Stimulated activated CD8-positive, alpha-beta memory T cell treated with anti-CD3 and anti-CD28 coated beads, Interleukin-7, amount 100 ng/mL, for 24 hours (primary cell): ENCODE data around the gene EFNA3.

ENCODE experiments used
- DNase-seq: peaks from one replicate; pipeline ENCODE4 v3.0.0-alpha.2; 2020; ENCODE audit warnings: low read depth

The EFNA3 gene

DNA sequence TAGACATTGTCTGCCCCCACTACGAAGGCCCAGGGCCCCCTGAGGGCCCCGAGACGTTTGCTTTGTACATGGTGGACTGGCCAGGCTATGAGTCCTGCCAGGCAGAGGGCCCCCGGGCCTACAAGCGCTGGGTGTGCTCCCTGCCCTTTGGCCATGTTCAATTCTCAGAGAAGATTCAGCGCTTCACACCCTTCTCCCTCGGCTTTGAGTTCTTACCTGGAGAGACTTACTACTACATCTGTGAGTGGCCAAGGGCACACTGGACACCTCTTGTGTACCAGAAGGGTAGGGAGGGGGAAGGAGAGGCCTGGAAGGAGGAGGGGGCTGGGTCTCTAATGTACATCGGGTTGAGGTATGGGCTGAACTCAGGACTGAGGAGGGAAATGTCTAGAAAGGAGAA is 11.9 kb upstream of the EFNA3 start:
- DNase-seq, result no peak

- DNase-seq, result no peak
These were observed 10.0 kb upstream of the EFNA3 start for GRCh38 chr1:155068599-155068998.

DNA sequence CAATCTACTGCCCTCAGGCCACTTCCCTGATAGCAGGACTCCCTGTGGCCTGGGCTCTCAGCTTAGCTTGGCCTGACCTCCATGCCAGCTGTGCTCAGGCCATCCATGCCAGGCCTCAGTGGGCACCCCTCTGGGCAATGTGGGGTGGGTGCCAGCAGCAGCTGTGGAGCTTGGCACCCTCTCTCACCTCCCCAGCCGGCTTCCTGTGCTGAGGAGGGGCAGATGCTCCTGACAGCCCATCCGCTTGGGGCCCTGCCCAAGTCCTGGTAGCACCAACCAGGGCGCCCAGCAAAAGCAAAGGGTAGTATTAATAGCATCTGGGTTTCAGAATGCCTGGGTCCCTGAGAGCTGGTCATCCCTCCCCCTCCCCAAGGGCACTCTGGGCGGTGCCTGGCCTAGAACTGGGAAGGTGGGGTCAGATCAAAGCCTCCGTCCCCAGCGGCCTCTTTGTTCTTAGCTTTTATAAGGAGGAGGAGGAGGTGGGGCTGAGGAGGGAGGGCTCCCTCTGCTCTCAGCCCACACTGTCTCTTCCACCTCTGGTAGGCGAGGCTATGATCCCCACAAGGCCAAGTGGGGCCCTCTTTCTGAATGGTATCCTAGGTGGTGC is 9.0 kb upstream of the EFNA3 start:
- no peak for DNase-seq

DNA sequence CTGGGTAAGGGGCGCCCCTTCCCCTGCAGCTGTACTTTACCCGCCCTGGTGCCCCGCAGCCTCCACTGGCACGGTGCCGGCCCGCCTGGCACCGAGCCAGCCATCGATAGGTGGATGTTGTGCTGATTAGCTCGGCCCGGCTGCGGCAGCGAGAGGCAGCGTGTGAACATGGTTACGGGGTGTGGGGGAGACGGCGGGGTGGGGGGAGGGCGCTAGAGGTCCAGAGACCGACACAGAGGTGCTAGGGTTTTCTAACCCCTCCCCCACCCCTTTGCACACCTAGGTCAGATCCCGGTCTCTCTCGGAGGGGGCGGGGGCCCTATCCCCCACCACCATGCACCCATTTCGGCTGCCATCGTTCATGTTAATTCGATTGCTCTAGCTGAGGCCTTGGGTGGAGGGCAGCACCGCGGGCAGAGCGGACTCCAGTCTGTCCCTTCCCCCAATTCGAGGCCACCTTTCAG is 8.4 kb upstream of the EFNA3 start:
- no peak for DNase-seq

DNA sequence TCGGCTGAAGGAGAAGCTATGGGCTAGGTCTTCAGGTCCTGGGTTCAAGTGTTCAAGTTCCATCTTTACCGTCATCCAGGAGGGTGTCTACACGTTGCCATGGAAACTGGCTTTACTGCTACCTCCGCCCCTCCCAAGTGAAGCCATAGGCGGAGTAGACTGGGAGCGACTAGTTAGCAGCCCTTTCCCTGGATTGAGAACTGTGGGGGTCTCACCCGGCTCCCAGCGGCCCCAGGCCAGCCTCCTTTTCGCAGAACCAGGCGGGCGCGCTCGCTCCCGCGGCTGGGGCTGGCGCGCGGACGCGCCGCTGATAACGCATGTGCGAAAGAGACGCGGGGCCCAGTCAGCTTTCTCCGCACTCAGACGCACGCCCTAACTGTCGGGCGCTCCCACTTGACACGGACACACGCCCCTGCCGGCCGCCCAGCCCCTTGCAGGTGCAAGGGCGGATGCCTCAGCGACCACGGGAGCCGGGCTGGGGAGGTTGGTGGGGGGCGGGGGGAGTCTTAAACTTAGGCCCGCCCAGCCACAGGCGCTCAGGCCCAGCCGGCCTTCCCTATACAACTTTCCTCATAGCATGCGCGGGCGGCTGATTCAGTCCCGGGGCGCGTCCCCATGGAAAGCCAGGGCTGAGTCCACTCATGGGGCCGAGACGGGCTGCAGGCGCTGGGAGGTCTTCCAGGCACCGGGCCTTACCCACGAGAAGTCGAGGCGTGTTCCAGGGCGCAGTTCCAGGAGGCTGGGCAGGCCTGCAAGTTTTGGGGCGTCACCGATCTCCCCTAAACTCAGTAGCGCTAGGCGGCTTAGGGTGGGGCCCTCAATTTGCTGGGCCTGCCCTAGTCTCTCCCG is 7.7 kb upstream of the EFNA3 start:
- peak; percentile 47 for DNase-seq

DNA sequence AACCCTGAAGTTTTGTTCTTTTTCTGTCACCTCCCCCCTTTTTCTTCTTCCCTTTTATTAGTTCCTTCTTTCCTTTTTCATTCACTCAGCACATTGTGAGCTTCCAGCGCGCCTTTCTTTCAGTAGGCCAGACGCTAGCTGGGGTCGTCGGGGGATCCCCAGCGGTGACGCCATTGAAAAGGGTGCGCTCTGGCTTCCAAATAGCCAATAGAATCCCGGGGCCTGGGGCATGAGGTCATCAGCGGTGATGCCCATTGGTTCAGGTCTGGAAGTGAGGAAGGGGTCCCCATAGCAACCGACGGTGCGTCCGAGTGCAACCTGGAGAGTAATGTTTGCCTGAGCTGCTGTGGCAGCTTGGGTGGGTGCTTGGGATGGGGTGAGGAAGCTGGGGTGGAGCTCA is 6.9 kb upstream of the EFNA3 start:
- no peak for DNase-seq

DNA sequence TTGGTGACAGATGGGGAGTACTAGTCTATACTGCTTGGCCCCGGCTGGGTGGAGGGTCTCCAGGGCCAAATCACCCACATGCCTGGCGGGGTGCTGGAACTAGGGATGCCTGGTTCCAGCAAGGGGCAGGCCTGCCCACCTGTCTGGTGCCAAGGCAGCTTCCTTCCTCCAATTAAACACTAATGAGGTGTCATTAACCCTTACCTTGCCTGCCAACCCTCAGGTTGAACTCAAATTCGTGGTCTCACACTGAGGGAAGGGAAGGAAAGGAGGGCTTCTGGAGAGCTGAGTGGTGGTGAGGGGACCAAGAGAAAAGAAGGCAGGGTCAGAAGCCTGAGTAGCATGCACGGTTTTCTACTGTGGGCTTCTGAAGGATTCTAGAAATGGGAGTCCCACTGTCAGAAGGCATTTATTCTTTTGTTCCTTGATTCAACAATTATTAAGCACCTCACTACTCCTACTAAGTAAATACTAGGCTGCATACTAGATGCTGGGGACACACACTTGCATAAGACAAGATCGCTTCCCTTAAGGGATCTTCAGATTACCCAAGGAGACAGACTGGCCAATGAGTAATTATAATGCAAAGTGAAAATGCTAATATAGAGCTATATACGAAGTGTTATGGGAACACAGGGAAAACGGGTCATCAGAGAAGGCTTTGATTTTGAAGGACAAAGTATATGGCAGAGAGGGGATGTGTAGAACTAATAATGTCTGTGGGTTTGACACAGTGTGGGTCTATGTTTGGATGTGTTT is 5.9 kb upstream of the EFNA3 start:
- no peak for DNase-seq

GRCh38 chr1:155073377-155074242 is 5.0 kb upstream of the EFNA3 start:
- no peak for DNase-seq

DNA sequence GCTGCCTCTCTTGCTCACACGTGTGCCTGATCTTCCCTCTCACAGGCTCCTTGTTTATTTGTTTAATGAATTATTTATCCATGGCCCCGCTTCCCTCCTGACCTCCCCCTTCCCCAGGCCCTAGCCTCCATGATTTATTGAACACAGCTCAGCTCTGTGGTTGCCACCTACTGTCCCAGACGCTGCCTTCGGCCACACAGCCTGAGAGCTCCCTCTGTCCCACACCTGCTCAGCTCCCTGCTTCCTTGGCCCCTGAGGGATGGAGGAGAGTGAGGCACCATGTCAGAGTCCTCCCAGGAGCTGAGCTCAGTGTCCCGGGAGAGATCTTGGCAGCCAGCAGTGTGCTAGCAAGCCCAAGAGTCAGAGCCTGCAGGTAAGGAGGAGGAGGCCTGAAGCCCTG is 3.1 kb upstream of the EFNA3 start:
- DNase-seq, result no peak

DNA sequence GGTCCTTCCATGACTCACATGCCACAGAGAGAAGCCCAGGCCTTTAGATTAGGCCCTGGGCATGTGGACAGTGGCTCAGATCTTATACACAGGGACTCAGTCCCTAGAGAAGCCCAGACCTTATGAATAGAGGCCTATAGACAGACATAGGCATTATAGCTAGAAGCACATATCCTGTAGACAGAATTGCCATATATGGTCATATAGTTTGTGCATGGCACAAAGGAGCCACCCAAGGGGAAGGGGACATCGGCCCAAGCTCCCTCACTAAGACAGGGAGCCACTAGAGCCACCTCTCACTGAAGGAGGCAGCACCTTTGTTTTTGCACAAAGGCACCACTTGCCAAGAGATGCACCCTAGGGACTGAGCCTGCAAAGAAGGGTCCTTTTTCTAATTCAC is 2.3 kb upstream of the EFNA3 start:
- DNase-seq, result no peak

GRCh38 chr1:155077346-155077745 is 1.3 kb upstream of the EFNA3 start:
- DNase-seq, result no peak

DNA sequence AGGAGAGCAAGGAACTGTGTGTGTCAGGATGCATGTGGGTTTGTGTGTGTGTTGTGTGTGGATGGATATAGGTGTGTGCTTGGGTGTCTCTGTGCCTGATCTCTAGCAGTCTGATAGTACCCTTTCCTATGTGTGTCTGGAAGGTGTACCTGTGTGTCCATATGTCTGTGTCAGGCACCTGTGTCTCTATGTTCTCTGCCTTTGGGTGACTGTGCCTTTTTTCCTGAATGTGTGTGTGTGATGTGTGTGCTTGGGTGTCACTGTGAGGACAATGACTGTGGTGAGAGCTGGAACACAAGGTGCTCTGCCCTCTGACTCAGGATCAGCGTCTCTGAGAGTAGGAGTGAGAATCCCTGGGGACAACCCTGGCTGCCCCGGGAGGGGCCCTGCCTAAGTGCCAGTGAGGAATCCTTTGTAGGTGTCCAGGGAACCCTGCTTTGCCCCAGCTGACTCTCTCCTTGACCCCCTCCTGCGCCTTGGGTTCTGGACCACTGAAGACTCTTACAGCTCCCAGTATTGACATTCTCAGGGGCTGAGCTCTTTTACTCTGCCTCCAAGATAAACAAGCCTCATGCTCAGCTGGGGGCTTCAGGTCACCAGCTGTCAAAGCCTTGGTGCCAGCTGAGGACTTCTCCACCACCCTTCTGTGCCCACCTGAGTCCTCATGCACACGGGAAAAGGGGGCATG is 735 bp upstream of the EFNA3 start:
- no peak for DNase-seq

DNA sequence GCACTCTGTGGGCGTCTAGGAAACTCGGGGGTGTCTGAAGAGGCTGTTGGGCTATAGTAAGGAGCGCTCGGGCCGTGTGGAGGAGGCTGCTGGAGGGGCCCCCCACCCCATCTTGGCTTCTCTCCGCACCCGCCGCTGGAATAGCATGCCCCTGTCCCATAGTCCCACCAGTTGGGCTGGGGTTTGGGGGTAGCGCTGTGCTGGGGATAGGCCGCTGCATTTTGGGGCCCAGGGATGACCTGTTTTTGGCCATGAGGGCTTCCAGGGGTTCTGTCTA is 511 bp downstream of the EFNA3 start:
- no peak for DNase-seq

- DNase-seq, result no peak
These were observed 1.1 kb downstream of the EFNA3 start for GRCh38 chr1:155079487-155080311.

DNA sequence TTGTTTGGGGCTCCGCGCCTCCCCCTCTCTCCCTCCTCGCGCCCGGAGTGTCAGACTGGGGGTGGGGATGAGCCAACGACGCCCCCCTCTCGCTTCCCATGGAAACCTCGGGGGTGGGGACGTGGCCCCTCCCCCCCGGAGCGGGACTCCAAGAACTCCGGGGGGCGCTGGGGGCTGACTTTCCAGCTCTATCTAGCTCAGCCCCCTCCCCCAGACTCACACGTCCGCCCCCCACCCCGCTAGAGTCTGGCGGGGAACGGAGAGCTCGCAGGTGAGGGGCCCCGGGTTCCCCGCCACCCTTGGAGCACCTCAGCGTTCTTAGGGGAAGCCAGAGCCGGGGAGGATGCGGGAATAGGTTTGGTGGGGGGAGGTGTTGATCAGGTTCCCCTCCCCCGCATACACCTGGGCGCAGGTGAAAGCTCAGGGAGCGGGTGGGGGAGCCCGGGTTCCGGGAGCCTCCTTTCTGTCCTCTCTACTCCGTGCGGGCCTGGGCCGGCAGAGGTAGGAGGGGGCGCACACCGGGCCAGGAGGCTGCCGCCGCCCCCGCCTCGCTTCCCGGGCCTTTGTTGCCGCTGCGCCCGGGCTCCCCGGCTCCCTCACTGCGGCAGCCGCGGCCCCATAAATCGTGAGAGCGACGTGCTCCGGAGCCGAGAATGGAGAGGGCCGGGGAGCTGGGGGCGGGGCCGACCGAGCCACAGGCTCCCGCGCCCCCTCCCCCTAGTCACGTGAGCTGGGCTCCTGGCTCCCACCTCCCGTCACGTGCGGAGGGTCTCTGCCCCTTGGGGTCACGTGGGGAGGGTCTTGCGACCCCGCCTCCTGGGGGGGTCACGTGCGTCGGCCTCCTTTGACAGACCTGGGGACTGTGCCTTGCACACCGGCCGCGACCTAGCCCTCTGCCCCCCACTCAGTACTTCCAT is 1.9 kb downstream of the EFNA3 start:
- DNase-seq, result no peak

GRCh38 chr1:155081472-155082300 is 3.0 kb downstream of the EFNA3 start:
- DNase-seq, result no peak

DNA sequence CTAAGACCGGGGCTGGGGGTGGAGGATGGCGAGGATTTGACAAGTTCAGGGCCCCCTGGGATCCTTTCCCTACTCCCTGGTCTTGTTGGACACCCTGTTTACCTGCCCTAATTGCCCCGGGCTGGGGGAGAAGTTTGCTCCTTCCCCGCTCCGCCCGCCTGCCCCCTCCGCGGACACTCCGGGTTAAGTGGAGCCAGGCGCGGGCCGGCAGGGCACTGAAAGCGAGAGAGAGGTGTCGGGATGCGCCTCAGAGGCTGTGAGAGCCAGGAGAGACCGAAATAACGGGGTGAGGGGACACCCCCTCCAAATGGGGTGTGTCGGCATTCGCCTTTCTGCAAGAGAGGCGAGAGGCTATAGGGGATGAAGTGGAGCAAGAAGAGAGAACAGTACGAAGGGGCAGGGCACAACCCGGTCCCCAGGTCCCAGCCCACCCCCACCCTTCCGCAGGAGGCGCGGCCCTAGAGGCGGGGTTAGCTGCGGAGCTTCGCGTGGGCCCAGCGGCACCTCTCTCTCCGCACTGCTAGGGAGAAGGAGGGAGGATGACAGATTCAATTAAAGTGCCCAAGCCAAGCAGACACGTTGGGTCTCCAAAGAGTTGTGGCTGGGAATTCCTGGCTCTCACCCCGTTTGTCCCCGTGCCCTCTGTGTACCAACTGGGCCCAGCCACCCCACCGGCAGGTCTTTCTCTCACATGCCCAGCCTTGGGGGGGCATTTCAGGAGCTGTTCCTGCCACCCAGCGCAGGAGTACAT is 3.8 kb downstream of the EFNA3 start:
- no peak for DNase-seq

DNA sequence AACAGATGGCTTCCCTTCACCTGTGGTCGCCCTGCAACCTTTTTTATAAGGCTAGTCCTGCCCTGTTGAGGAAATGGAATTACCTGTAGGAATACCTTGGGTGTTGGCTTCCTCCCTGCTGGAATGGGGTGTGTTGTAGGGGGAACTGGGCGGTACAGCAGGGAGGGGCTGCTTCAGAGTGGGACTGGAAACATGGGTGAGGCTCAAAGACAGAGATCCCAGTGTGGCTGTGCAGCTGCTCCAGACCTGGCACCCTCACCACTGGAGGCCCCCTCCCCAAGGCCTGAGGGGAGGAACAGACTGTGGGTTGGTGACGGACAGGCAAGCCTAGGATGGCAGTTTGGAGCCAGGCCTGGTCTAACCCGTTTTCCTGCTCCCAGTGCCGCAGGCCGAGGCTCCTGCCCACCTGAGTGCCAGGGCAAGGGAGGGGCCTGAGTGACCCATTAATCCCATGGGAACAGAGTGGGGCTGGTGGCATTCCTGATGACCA is 4.5 kb downstream of the EFNA3 start:
- no peak for DNase-seq
